GM21367 (cell line): ENCODE measurements around the gene KYNU.
"Not testable (repeated sequence)": the region's sequence is repeated elsewhere in the genome, so short reads cannot be mapped to it uniquely, and the experiment has no call there.

Experiments used
- ATAC-seq: cut with Tn5 transposase; IDR thresholded peaks from one replicate; pipeline ENCODE4 v1.9.1; 2021; ENCODE audit not compliant: unreplicated experiment

Gene KYNU

GRCh38 chr2:142914507-142915313, 37.2 kb downstream of the KYNU start:
- ATAC-seq = peak; percentile 99

- ATAC-seq = no peak
These were observed 38.0 kb downstream of the KYNU start for GRCh38 chr2:142915502-142915901.

GRCh38 chr2:142918624-142919023, 41.2 kb downstream of the KYNU start:
- no peak for ATAC-seq

DNA sequence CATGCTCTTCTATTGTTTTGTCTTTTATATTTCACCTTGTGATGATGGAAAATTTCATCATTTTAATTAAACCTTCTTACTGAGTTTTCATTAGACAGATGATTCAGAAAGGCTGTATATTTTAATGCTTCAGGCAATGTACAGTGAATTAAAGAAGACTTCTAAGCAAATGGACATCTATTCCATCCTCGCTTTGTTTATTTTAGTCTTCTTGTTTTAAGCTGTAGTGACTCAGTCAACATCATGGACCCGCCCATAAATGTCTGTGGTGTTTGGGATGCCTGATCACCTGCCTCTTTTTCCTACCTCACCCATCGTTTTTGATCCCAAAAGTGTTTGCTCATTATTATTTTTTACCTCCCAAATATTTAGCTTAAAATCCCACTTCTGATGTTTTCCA, 43.1 kb downstream of the KYNU start:
- ATAC-seq = no peak

DNA sequence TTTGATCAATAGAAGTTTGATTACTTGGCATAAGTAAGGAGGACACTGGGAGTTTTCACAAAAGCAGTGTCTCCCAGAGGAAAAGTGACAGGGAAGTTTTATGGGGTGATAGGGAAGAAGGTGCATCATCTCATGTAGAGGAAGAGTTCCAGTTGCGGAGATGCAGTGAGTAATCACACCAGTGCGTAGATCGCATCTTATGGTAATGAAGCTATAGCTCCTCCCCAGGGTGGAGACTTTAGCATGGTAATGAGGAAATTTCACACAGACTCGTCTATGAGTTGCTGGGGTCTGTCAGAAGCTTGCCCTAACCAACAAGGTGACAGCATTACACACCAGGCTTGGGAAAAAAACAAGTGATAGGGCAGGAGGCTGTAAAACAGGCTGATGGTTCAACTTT, 49.0 kb downstream of the KYNU start:
- no peak for ATAC-seq

DNA sequence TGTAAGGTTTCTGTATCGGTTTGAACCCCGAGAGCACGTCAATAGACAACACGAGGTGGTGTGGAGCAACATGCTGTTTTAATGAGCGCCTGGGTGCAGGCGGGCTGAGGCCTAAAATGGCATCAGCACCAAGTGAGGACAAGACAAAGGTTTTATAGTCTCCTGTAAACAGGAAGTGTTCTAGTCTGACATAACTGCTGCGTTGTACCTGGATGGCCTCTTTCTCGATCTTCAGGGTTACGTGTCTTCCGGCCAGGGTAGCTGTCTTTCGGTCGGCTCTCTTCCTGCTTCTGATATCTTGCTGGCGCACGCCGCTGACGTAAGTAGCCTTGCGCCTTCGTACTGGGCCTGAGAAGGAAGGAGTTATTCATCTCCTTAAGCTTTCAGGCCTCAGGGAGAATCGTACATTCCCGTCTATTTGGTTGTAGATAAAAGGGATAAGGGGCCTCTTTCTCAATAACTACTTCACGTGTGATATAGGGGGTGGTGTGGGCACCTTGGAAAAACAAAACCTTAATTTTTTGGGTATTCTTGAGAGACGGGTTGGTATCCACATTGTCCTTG, 53.5 kb downstream of the KYNU start:
- no peak for ATAC-seq

- ATAC-seq = no peak
These were observed 56.5 kb downstream of the KYNU start for GRCh38 chr2:142933916-142934315.

- ATAC-seq = no peak
These were observed 58.2 kb downstream of the KYNU start for GRCh38 chr2:142935563-142936089.

DNA sequence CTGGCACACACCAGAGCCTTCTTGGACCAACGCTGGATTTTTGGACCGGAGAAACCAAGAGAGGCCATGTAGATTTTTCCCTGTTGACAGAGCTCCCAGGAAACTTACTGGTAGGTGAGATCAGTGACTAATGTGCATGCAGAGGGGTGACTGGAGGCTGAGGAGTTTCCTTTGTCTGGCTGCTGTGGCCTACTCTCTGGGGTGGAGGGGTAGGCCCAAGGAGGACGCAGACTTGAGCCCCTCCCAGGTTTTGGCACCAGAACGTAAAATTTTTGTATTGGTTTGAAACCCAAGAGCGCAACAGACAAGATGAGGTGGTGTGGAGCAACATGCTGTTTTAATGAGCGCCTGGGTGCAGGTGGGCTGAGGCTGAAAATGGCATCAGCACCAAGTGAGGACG, 59.2 kb downstream of the KYNU start:
- no peak for ATAC-seq

GRCh38 chr2:142937347-142937746, 59.9 kb downstream of the KYNU start:
- ATAC-seq = no peak

DNA sequence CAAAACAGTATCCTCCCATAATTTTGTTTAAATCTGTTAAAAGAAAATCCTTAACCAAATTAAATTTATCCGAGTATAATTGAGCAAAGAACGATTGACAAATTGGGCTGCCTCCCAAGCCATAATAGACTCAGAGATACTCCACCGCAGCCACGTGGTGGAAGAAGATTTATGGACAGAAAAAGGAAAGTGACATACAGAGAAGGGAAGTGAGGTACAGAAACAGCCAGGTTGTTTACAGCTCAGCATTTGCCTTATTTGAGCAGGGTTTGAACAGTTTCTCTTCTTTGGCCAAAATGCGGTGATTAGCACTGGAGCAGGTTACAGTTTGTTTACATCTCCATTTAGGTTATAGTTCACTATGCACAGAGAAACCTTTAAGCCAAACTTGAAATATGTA, 60.8 kb downstream of the KYNU start:
- ATAC-seq = no peak

- ATAC-seq = no peak
These were observed 63.3 kb downstream of the KYNU start for GRCh38 chr2:142940606-142941223.

GRCh38 chr2:142942690-142943089, 65.2 kb downstream of the KYNU start:
- ATAC-seq = no peak

- ATAC-seq = no peak
These were observed 66.8 kb downstream of the KYNU start for GRCh38 chr2:142944264-142944663.

GRCh38 chr2:142944721-142945120, 67.3 kb downstream of the KYNU start:
- no peak for ATAC-seq

DNA sequence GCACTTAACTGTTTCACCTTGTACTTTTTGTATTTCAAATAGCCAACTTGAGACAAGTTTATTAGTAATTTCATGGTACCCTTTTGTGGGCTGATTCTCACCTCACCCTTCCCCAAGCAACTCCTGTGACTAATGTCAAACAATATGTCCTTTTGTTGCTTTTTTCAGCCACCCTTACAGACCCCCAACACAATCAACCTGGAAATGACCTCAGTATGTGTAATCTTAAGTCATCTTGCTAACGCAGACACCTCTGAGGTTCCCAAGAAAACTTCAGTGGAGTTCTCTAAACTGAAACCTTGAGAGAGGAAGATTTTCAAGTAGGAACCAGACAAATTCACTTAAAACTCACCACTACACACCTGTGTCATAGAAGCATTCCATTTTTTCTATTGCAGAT, 69.5 kb downstream of the KYNU start:
- ATAC-seq = no peak

DNA sequence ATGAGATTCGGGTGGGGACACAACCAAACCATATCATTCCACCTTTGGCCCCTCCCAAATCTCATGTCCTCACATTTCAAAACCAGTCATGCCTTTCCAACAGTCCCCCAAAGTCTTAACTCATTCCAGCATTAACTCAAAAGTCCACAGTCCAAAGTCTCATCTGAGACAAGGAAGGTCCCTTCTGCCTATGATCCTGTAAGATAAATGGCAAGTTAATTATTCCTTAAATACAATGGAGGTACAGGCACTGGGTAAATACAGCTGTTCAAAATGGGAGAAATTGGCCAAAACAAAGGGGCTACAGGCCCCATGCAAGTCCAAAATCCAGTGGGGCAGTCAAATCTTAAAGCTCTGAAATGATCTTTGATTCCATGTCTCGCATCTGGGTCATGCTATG, 71.3 kb downstream of the KYNU start:
- ATAC-seq = not testable (repeated sequence)

DNA sequence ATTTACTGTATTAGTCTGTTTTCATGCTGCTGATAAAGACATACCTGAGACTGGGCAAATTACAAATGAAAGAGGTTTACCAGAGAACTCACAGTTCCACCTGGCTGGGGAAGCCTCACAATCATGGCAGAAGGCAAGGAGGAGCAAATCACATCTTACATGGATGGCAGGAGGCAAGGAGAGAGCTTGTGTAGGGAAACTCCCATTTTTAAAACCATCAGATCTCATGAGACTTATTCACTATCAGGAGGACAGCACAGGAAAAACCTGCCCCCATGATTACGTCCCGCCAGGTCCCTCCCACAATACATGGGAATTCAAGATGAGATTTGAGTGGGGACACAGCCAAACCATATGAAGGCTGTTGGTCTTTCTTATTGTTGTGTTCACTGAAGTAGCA, 72.9 kb downstream of the KYNU start:
- ATAC-seq = not testable (repeated sequence)

- no peak for ATAC-seq
These were observed 73.9 kb downstream of the KYNU start for GRCh38 chr2:142951190-142952007.

DNA sequence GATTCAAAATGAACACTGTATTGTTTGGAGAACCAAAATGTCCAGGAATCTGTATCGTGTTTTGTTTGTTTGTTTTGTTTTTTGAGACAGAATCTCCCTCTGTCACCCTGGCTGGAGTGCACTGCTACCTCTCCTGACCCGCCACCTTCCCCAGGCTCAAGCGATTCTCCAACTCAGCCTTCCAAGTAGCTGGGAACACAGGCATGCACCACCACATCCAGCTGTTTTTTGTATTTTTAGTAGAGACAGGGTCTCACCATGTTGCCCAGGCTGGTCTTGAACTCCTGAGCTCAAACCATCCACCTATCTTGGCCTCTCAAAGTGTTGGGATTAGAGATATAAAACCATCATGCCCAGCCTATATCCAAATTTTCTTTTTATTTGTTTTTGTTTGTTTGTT, 74.6 kb downstream of the KYNU start:
- no peak for ATAC-seq

GRCh38 chr2:142952793-142953494, 75.5 kb downstream of the KYNU start:
- ATAC-seq = no peak
